GM12864 (cell line): ENCODE data around the gene PRKAG2.

Source experiments
- DNase-seq: peaks from one replicate; pipeline ENCODE4 v3.0.0-alpha.2; 2011; ENCODE audit warnings: low read depth
- H3K4me3 ChIP-seq: 2 replicates; pipeline ENCODE4 v1.5.1; 2011; ENCODE audit warnings: mild to moderate bottlenecking, low read depth, low read length, control low read depth
- TF ChIP-seq, protein P1 (sequence below): IDR thresholded peaks from 2 replicates; pipeline ENCODE4 v1.5.1; 2011; ENCODE audit warnings: low read depth, mild to moderate bottlenecking, moderate library complexity, low read length, control low read depth, inconsistent platforms; ENCODE audit errors: missing control alignments

Gene PRKAG2

DNA sequence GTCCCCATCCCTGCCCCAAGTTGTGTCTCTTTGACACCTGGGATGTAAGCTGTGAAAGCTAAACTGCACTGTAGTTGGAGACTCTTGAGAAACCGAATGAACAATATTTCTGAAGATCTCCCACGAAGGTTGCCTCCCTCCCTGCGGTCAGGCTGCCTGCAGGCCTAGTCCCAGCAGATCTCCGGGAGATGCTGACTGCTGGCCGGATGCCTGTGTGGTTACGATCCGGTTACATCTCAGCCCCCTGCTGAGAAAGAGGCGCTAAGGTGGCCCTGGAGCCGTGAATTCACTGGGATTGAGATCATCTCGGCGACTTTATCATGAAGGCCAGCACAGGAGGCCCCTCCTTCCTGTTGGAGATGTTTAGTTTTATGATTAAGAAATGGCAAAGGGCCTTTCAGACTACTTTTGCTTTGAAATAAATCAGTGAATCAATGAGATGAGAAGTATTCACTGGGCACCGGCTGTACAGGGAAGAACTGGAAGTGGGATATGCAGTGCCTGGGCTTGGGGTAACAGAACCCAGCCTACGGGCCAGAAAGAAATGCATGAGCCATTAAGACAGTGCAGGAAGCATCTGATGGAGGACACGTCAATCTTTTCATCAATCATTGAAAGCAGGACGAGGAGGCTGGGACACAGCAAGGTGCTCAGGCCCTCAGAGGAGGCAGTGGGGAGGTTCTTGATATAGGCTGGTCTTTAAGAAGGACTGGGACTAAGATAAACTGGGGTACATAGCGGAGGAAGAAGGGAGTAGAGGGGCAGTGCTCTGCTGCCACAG lies 177.6 kb downstream of the PRKAG2 start:
- H3K4me3 ChIP-seq: no peak overlapping the region
- no peak for DNase-seq
- TF ChIP-seq, protein P1, sequence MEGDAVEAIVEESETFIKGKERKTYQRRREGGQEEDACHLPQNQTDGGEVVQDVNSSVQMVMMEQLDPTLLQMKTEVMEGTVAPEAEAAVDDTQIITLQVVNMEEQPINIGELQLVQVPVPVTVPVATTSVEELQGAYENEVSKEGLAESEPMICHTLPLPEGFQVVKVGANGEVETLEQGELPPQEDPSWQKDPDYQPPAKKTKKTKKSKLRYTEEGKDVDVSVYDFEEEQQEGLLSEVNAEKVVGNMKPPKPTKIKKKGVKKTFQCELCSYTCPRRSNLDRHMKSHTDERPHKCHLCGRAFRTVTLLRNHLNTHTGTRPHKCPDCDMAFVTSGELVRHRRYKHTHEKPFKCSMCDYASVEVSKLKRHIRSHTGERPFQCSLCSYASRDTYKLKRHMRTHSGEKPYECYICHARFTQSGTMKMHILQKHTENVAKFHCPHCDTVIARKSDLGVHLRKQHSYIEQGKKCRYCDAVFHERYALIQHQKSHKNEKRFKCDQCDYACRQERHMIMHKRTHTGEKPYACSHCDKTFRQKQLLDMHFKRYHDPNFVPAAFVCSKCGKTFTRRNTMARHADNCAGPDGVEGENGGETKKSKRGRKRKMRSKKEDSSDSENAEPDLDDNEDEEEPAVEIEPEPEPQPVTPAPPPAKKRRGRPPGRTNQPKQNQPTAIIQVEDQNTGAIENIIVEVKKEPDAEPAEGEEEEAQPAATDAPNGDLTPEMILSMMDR: no peak

DNA sequence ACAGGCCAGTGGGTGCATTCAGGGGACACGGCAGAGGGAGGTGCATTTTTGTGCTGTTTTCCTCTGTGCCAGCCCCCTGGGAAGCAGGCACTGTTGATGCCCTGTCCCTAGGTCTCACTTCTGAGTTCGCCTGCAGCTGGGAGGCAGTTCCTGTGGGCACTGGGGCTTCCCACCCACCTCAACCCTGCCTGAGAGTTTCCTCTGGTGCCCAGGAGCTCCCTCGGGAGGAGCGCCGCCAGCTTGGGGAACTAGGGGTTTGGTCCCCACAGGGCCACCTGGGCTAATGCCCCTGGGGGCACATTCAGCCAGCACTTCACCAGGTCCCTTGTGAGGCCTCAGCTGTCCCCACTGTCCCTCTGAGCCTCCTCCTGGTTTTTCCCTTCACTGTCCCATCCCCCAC lies 179.0 kb downstream of the PRKAG2 start:
- no peak overlapping the region for H3K4me3 ChIP-seq
- no peak for DNase-seq
- TF ChIP-seq, protein P1: no peak

DNA sequence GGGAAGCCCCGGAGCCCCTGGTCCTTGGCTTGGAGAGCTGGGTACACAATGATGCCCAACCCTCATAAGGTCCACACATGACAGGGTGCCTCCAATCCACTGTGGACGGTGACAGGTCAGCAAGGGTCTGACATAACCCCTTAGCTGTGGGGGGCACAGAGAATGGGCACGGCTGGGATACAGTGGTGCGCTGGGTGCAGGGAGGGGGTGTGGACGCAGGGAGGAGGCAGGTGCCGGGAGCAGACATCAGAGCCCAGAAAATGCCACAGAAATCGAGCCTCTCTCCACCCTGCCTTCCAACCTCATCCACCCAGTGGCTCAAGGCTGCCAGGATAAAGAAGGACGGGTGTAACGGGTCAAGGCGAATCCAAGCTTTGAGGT lies 179.4 kb downstream of the PRKAG2 start:
- DNase-seq: no peak
- no peak overlapping the region for H3K4me3 ChIP-seq

DNA sequence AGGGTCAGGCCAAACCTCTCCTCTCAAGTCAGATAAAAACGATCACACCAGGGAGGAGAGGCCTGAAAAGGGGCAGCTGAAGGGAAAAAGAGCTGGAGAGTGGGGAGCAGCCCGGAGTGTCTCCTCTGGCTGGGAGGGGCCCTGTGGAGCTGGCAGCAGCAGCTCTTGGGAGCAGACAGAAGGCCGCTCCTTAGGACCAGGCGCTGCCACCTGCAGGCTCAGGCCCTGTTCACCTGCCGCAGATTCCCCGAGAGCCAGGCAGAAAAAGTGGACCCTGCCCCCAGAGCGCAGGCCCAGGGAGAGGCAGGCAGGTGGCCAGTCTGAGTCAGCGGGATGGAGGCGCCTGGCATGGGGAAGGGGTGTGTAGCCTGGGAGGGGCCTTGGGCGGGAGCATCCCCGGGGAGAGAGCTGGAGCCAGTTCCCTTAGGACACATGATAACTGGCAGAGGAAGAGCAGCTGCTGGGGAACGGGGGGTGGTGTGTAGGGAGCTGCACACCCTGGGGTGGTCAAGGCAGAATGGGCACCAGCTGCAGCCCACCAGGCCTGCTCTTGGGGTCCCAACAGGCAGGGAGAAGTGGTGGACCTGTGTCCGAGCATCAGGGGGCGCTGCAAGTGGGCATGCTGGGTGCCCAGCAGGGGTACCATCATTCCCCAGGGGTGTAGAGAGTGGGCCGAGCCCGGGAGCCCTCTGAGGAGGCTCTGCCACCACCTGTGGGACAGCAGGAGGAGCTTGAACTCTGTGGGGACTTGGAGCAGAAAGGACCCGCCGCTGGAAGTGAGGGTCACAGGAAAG lies 180.0 kb downstream of the PRKAG2 start:
- no peak for DNase-seq
- TF ChIP-seq, protein P1: no peak
- no peak overlapping the region for H3K4me3 ChIP-seq

More for the DNA sequence above, 179.4 kb downstream of the PRKAG2 start:
- TF ChIP-seq, protein P1: no peak

DNA sequence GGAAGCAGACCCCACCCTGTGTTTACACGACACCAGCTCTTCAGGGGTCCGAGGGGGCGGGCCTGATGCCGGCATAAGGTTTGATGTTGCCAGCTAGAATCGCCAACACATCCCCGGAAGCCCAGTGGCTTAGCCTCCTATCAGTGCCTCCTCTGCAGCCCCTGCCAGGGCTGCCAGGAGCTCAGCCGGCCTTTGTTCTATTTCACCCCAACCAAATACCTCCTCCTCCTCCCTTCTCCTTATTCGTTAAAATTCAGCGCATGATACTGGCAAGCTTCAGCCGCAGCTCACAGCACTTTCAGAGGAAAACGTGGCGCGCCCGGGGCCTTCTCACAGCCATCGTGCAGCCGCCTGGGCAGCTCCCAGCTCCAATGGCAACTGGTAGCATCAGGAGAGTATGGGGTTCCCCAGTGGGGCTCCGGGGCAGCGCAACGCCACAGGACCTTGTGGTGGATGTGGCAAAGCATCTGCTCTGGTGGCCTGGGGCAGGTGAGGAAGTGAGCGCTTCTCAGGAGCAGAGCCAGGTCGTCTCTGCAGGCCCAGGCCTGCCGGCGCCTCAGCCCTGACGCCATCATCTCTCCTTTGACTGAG lies 180.9 kb downstream of the PRKAG2 start:
- H3K4me3 ChIP-seq: no peak overlapping the region
- no peak for DNase-seq
- TF ChIP-seq, protein P1: no peak

DNA sequence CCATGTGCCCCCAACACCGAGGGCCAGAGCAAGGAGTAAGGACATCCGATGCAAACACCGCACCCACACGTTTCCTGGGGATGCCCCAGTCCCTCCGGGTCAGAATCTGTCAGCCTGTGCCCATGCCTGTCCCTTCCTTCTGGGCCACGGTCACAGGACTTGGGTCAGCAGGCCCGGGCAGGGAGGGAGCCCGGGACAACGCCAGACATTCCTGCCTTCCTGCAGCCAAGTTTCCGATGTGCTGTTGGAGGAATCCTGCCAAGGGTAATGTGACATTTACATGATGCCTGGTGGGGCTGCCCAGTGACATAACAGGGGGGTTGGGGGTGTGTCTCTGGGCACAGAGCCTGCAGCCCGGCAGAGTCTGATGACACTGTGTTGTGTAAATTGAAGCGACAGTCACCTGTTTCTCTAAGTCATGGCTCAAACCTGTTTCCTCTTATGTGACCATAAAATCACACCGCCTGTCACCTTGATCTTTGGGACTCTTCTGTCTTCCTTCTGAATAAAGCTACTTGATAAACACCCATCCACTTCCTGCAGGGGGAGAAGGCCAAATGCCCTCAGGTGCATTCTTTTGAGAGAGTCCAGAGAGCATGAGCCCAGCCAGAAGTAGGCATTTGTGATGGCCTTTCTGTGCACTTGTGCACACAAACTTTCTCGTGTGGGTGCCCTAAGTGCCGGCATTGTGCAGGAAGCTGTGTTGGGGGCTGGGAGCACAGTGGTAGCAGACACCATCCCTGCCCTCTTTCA lies 181.9 kb downstream of the PRKAG2 start:
- no peak for DNase-seq
- TF ChIP-seq, protein P1: no peak
- no peak overlapping the region for H3K4me3 ChIP-seq
